Neural progenitor cell (in vitro differentiated cells): Measurements from ENCODE around the gene OR2V2. TPM values are rescaled to one million over a fixed set of nuclear protein-coding genes. Genes with fewer than 3 reads are reported as not detected.

ENCODE experiments used
- DNase-seq: peaks from one replicate; pipeline ENCODE4 v3.0.0-alpha.2; 2016; ENCODE audit warnings: low spot score
- H2AFZ ChIP-seq: fragments of 200-600 bp; sonication (generic); replicated peaks from 2 replicates; pipeline ENCODE4 v1.6.1; 2016; ENCODE audit warnings: antibody characterized with exemption
- H3F3A ChIP-seq: fragments of 200-600 bp; sonication (generic); 2 replicates; pipeline ENCODE4 v1.6.1; 2016; ENCODE audit warnings: antibody characterized with exemption, low read depth
- H3K27ac ChIP-seq: fragments of 200-600 bp; sonication (generic); 2 replicates; pipeline ENCODE4 v1.5.1; 2016; ENCODE audit warnings: mild to moderate bottlenecking
- H3K27me3 ChIP-seq: fragments of 200-600 bp; sonication (generic); 2 replicates; pipeline ENCODE4 v1.6.1; 2016; ENCODE audit warnings: mild to moderate bottlenecking, moderate library complexity
- H3K36me3 ChIP-seq: fragments of 200-600 bp; sonication (generic); 2 replicates; pipeline ENCODE4 v1.5.1; 2016
- H3K4me1 ChIP-seq: fragments of 200-600 bp; sonication (generic); 2 replicates; pipeline ENCODE4 v1.6.1; 2016; ENCODE audit warnings: mixed run types
- H3K4me2 ChIP-seq: fragments of 200-600 bp; sonication (generic); 2 replicates; pipeline ENCODE4 v1.6.1; 2016
- H3K4me3 ChIP-seq: fragments of 200-600 bp; sonication (generic); 2 replicates; pipeline ENCODE4 v1.5.1; 2016
- H3K79me2 ChIP-seq: fragments of 200-600 bp; sonication (generic); 2 replicates; pipeline ENCODE4 v1.6.1; 2016; ENCODE audit warnings: low read depth
- H3K9ac ChIP-seq: fragments of 200-600 bp; sonication (generic); 2 replicates; pipeline ENCODE4 v1.6.1; 2016
- H3K9me3 ChIP-seq: fragments of 200-600 bp; sonication (generic); 2 replicates; pipeline ENCODE4 v1.5.1; 2016; ENCODE audit warnings: low read depth
- H4K20me1 ChIP-seq: fragments of 200-600 bp; sonication (generic); 2 replicates; pipeline ENCODE4 v1.6.1; 2016; ENCODE audit warnings: low read depth
- H3K27ac Mint-ChIP-seq: 3 replicates; pipeline ENCODE4 v1.8.0; 2021; ENCODE audit warnings: mixed read lengths
- H3K27me3 Mint-ChIP-seq: 2 replicates; pipeline ENCODE4 v1.8.0; 2022; ENCODE audit warnings: low read depth, mild to moderate bottlenecking, inconsistent platforms, moderate library complexity, mixed read lengths; ENCODE audit not compliant: insufficient read depth
- H3K36me3 Mint-ChIP-seq: 3 replicates; pipeline ENCODE4 v1.8.0; 2021; ENCODE audit warnings: mixed read lengths
- H3K4me1 Mint-ChIP-seq: 3 replicates; pipeline ENCODE4 v1.8.0; 2021; ENCODE audit warnings: mixed read lengths
- H3K4me3 Mint-ChIP-seq: 3 replicates; pipeline ENCODE4 v1.8.0; 2021; ENCODE audit warnings: mild to moderate bottlenecking, moderate library complexity, mixed read lengths
- H3K9me3 Mint-ChIP-seq: 3 replicates; pipeline ENCODE4 v1.8.0; 2020; ENCODE audit warnings: mixed read lengths
- EZH2 ChIP-seq: fragments of 200-600 bp; sonication (generic); IDR thresholded peaks from 2 replicates; pipeline ENCODE4 v1.6.1; 2017; ENCODE audit warnings: antibody characterized with exemption, mild to moderate bottlenecking, moderate library complexity
- EZH2phosphoT487 ChIP-seq: fragments of 200-600 bp; sonication (generic); IDR thresholded peaks from 2 replicates; pipeline ENCODE4 v1.6.1; 2017; ENCODE audit warnings: antibody characterized with exemption
- total RNA-seq: library from RNA; depleted of rRNA; stranded (reverse); fragments of >200 nt; gene quantifications from 2 replicates; pipeline ENCODE4 v1.2.3, GENCODE V29; 2015; ENCODE audit warnings: low replicate concordance
- TF ChIP-seq, protein P1 (sequence below): fragments of 200-600 bp; sonication (generic); IDR thresholded peaks from 2 replicates; pipeline ENCODE4 v1.5.1; 2017; ENCODE audit warnings: antibody characterized with exemption, mild to moderate bottlenecking

Gene OR2V2
- total RNA-seq, 1 donor from 2014 or later, result not detected

DNA sequence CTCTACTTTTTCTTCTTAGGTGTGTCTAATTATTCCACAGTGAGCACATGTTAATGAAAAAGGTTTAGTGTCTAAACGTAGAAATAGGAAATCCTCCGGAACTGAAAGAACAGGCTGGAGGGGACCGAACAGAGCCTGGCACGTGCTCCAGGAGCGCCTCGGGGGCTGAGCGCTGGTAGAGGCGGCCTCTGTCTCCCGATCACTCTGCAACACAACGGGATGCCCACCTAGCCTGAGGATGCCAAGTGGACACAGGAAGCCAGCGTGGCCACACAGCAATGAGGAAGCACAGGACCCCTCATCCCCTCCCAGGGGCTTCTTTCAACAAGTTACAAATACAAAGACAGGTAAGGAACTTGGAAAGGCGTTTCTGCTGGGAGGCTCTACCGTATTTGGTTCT lies 38.2 kb downstream of the OR2V2 start:
- H3K9me3 ChIP-seq, result no peaks in the 10 kb centered on the region
- DNase-seq, result no peak
- H3K36me3 ChIP-seq, result no peaks in the 10 kb centered on the region

DNA sequence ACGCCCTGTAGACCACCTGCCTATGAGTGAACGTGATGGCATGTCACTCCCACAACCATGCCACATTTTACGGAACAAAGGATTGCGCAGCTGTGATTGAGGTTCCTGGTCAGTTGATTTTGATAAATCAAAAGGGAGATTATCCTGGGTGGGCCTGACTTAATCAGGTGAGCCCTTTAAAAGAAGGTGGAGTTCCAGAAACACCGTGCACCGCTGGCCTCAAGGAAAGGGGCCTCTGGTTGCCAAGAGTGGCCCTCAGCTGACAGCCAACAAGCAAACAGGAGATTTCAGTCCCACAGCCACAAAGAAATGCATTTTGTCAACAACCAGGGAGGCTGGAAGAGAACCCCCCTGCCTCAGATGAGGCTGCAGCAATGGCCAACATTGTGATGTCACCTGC lies 38.6 kb downstream of the OR2V2 start:
- H3K9me3 ChIP-seq, result no peaks in the 10 kb centered on the region
- Mint-ChIP-seq H3K36me3 (peaks cover 8% of the 10 kb centered on the region), H3K4me1 (peaks cover 31% of the 10 kb centered on the region), H3K27me3 (peaks cover 40% of the 10 kb centered on the region), H3K9me3 (peaks cover 18% of the 10 kb centered on the region), H3K27ac (no peak overlapping the region), H3K4me3 (peak overlapping the region; percentile 36)
- DNase-seq, result no peak
- H4K20me1 ChIP-seq, result peaks cover 21% of the 10 kb centered on the region
- H3K4me3 ChIP-seq, result no peak overlapping the region
- no peak overlapping the region for H3K9ac ChIP-seq
- no peak overlapping the region for H3K27ac ChIP-seq
- H3F3A ChIP-seq, result peaks cover 37% of the 10 kb centered on the region
- peaks cover 22% of the 10 kb centered on the region for H3K27me3 ChIP-seq
- TF ChIP-seq, protein P1, sequence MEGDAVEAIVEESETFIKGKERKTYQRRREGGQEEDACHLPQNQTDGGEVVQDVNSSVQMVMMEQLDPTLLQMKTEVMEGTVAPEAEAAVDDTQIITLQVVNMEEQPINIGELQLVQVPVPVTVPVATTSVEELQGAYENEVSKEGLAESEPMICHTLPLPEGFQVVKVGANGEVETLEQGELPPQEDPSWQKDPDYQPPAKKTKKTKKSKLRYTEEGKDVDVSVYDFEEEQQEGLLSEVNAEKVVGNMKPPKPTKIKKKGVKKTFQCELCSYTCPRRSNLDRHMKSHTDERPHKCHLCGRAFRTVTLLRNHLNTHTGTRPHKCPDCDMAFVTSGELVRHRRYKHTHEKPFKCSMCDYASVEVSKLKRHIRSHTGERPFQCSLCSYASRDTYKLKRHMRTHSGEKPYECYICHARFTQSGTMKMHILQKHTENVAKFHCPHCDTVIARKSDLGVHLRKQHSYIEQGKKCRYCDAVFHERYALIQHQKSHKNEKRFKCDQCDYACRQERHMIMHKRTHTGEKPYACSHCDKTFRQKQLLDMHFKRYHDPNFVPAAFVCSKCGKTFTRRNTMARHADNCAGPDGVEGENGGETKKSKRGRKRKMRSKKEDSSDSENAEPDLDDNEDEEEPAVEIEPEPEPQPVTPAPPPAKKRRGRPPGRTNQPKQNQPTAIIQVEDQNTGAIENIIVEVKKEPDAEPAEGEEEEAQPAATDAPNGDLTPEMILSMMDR, result no peak
- TF ChIP-seq EZH2, result no peak
- TF ChIP-seq EZH2phosphoT487, result no peak
- no peak overlapping the region for H3K4me2 ChIP-seq
- no peaks in the 10 kb centered on the region for H3K36me3 ChIP-seq
- peaks cover 2% of the 10 kb centered on the region for H3K4me1 ChIP-seq
- no peaks in the 10 kb centered on the region for H3K79me2 ChIP-seq
- no peak overlapping the region for H2AFZ ChIP-seq

More for the DNA sequence above, 38.2 kb downstream of the OR2V2 start:
- H3K27me3 ChIP-seq, result peaks cover 18% of the 10 kb centered on the region
- peaks cover 37% of the 10 kb centered on the region for H3K27me3 Mint-ChIP-seq
- H3K9me3 Mint-ChIP-seq, result peaks cover 18% of the 10 kb centered on the region
- peaks cover 8% of the 10 kb centered on the region for H3K36me3 Mint-ChIP-seq
- peaks cover 2% of the 10 kb centered on the region for H3K4me1 ChIP-seq
- H3F3A ChIP-seq, result peaks cover 37% of the 10 kb centered on the region
- H3K27ac ChIP-seq, result no peak overlapping the region
- H3K9ac ChIP-seq, result no peak overlapping the region
- H3K4me2 ChIP-seq, result no peak overlapping the region
- no peaks in the 10 kb centered on the region for H3K79me2 ChIP-seq
- peaks cover 31% of the 10 kb centered on the region for H3K4me1 Mint-ChIP-seq
- peak overlapping the region; percentile 36 for H3K4me3 Mint-ChIP-seq
- peaks cover 18% of the 10 kb centered on the region for H4K20me1 ChIP-seq
- H3K27ac Mint-ChIP-seq, result no peak overlapping the region
- no peak overlapping the region for H2AFZ ChIP-seq
- TF ChIP-seq EZH2phosphoT487 (no peak), EZH2 (no peak)
- TF ChIP-seq, protein P1, result no peak
- no peak overlapping the region for H3K4me3 ChIP-seq

DNA sequence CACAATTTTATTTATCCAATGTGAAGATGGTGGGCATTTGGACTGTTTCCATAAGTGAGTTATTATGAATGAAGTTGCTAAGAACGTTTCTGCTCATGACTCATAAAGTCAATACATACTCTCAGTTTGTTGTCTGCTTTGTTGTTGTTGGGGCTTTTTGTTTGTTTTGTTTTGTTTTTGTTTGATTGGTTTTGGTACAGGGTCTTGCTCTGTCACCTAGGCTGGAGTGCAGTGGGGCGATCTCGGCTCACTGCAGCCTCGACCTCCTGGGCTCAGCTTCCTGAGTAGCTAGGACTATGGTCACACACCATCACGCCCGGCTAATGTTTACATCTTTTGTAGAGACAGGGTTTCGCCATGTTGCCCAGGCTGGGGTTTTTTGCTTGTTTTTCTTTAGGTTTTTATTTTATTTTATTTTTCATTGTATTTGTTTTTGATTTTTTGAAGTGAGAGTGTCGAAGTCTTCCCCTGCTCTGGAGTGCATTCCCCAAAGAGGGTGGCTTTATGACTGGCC lies 39.7 kb downstream of the OR2V2 start:
- Histone ChIP-seq H3K27me3 (peaks cover 27% of the 10 kb centered on the region), H3K4me1 (peaks cover 2% of the 10 kb centered on the region), H3K9me3 (no peaks in the 10 kb centered on the region), H2AFZ (peak overlapping the region; percentile 40), H4K20me1 (peaks cover 25% of the 10 kb centered on the region), H3K4me2 (peak overlapping the region; percentile 97), H3K9ac (no peak overlapping the region), H3K27ac (no peak overlapping the region), H3F3A (peaks cover 33% of the 10 kb centered on the region), H3K36me3 (no peaks in the 10 kb centered on the region), H3K4me3 (peak overlapping the region; percentile 88), H3K79me2 (no peaks in the 10 kb centered on the region)
- Mint-ChIP-seq H3K27ac (peak overlapping the region; percentile 30), H3K4me3 (peak overlapping the region; percentile 99), H3K4me1 (peaks cover 29% of the 10 kb centered on the region), H3K9me3 (peaks cover 24% of the 10 kb centered on the region), H3K36me3 (peaks cover 8% of the 10 kb centered on the region), H3K27me3 (peaks cover 44% of the 10 kb centered on the region)
- DNase-seq, result no peak
- TF ChIP-seq EZH2 (no peak), EZH2phosphoT487 (no peak)
- TF ChIP-seq, protein P1, result no peak
